ENCODE data around the gene TMEM63C.

GRCh38 chr14:77238356-77238755, 56.8 kb downstream of the TMEM63C start:
- TF ChIP-seq POLR2A (IDR thresholded peaks at IDR 0.05; ENCODE audit: borderline replicate concordance, extremely low read depth, insufficient read depth, insufficient read length) (no peak), JUND (IDR thresholded peaks at IDR 0.05) (no peak), YY1 (IDR thresholded peaks at IDR 0.05; ENCODE audit: extremely low read depth, insufficient replicate concordance, low read depth, low read length) (no peak), CTCF (IDR thresholded peaks at IDR 0.05 in 2 of 3, conservative IDR thresholded peaks at IDR 0.05 in 1 of 3; ENCODE audit: borderline replicate concordance in 1 of 3, insufficient read depth in 1 of 3, low read depth in 2 of 3, low read length in 2 of 3) (no peak), MAX (IDR thresholded peaks at IDR 0.05) (no peak), REST (IDR thresholded peaks at IDR 0.05; ENCODE audit: low read depth) (no peak), EZH2phosphoT487 (IDR thresholded peaks at IDR 0.05; ENCODE audit: borderline replicate concordance) (no peak), CEBPB (IDR thresholded peaks at IDR 0.05; ENCODE audit: low read depth) (no peak), POLR2AphosphoS5 (IDR thresholded peaks at IDR 0.05; ENCODE audit: low read depth, low read length) (no peak), ZBTB33 (IDR thresholded peaks at IDR 0.05; ENCODE audit: extremely low read depth, insufficient replicate concordance, low read length) (no peak), EZH2 (IDR thresholded peaks at IDR 0.05) (no peak), SP1 (IDR thresholded peaks at IDR 0.05; ENCODE audit: low read depth) (no peak), ATF3 (IDR thresholded peaks at IDR 0.05) (no peak), RAD21 (IDR thresholded peaks at IDR 0.05; ENCODE audit: low read depth) (no peak)

Data from HCT116 (cell line).